Peyer's patch (tissue), 4 donors: ENCODE measurements around the gene SYT6. TPM values are rescaled to one million over a fixed set of nuclear protein-coding genes. Genes with fewer than 3 reads are reported as not detected.

Experiments
- DNase-seq, 3 donors: peaks; one replicate each; pipeline ENCODE4 v3.0.0-alpha.2; 2017 to 2019
- H3K27ac ChIP-seq, 4 donors: fragments of 200-600 bp; sonication (generic); one replicate each; pipeline ENCODE4 v1.5.1; 2016 to 2019
- H3K27me3 ChIP-seq, 2 donors: fragments of 200-600 bp; sonication (generic); one replicate each; pipeline ENCODE4 v1.5.1; 2019
- H3K36me3 ChIP-seq, 3 donors: fragments of 200-600 bp; sonication (generic); one replicate each; pipeline ENCODE4 v1.5.1; 2016 to 2019
- H3K4me1 ChIP-seq, 4 donors: fragments of 200-600 bp; sonication (generic); one replicate each; pipeline ENCODE4 v1.5.1; 2016 to 2019
- H3K4me3 ChIP-seq, 4 donors: fragments of 200-600 bp; sonication (generic); 1 replicate in 3 of 4; 2 replicates in 1 of 4; pipeline ENCODE4 v1.5.1; 2016 to 2019; ENCODE audit warnings: mild to moderate bottlenecking in 1 of 4
- H3K9me3 ChIP-seq, 4 donors: fragments of 200-600 bp; sonication (generic); one replicate each; pipeline ENCODE4 v1.5.1; 2016 to 2019; ENCODE audit warnings: mild to moderate bottlenecking in 1 of 4
- CTCF ChIP-seq, 6 experiments: fragments of 450-650 bp in 4 of 6; fragments of 200-600 bp in 2 of 6; sonication (generic) in 1 of 6; IDR thresholded peaks; one replicate each; pipeline ENCODE4 v1.5.1; 2017 to 2019; ENCODE audit warnings: antibody characterized with exemption in 6 of 6, mild to moderate bottlenecking in 3 of 6, moderate library complexity in 1 of 6
- POLR2A ChIP-seq, 2 donors: fragments of 450-650 bp; IDR thresholded peaks; one replicate each; pipeline ENCODE4 v1.5.1; 2017; ENCODE audit warnings: antibody characterized with exemption in 2 of 2, mild to moderate bottlenecking in 2 of 2, moderate library complexity in 2 of 2
- total RNA-seq, 4 donors: library from RNA; depleted of rRNA; stranded (reverse); fragments of >200 nt; gene quantifications; one replicate each; pipeline ENCODE4 v1.1.0, GENCODE V29; 2016

SYT6 gene
- total RNA-seq, 4 donors from 2014 or later, result not detected

GRCh38 chr1:114043054-114043453 is 110.6 kb downstream of the SYT6 start:
- Histone ChIP-seq H3K9me3 (no peaks in the 10 kb centered on the region), H3K27me3 (no peaks in the 10 kb centered on the region), H3K4me1 (no peaks in the 10 kb centered on the region), H3K27ac (no peak overlapping the region), H3K36me3 (no peaks in the 10 kb centered on the region), H3K4me3 (no peak overlapping the region)
- DNase-seq, result no peak
- no peak for TF ChIP-seq CTCF (IDR thresholded peaks at IDR 0.05)
- TF ChIP-seq POLR2A (IDR thresholded peaks at IDR 0.05), result no peak

- TF ChIP-seq CTCF (IDR thresholded peaks at IDR 0.05) (no peak), POLR2A (IDR thresholded peaks at IDR 0.05) (no peak)
- Histone ChIP-seq H3K27me3 (no peaks in the 10 kb centered on the region), H3K9me3 (no peaks in the 10 kb centered on the region), H3K4me1 (no peaks in the 10 kb centered on the region), H3K4me3 (no peak overlapping the region), H3K36me3 (no peaks in the 10 kb centered on the region), H3K27ac (no peak overlapping the region)
- DNase-seq, result no peak
Observed at GRCh38 chr1:114040273-114041015, 113.2 kb downstream of the SYT6 start.

Other genes starting within 250 kb of the SYT6 start
- gene AP4B1, start 249.1 kb downstream of the SYT6 start, total RNA-seq, result 10 to 100 TPM; 20.8 to 45.8 (median 40.1) TPM
- 1 to 10 TPM in 3 of 4 donors, under 1 TPM in 1; 0.53 to 5.8 (median 3.2) TPM for gene DCLRE1B, start 248.5 kb downstream of the SYT6 start, total RNA-seq
- 10 to 100 TPM; 34.7 to 51.2 (median 42.1) TPM for gene HIPK1, start 224.5 kb downstream of the SYT6 start, total RNA-seq
- 10 to 100 TPM in 1 of 4 donors, 1 to 10 TPM in 3; 3.3 to 12.0 (median 7.8) TPM for gene OLFML3, start 174.4 kb downstream of the SYT6 start, total RNA-seq